Muscle of arm (tissue), 14 donors: ENCODE measurements around the gene RGS1. TPM values are rescaled to one million over a fixed set of nuclear protein-coding genes. Genes with fewer than 3 reads are reported as not detected.
"Not testable (repeated sequence)": the region's sequence is repeated elsewhere in the genome, so short reads cannot be mapped to it uniquely, and the experiment has no call there.

Experiments used
- DNase-seq: peaks from one replicate; pipeline ENCODE4 v3.0.0-alpha.2; 2013
- long read RNA-seq, 11 donors: transcript quantifications; one replicate each; lab custom pipeline, GENCODE V29; 2026
- polyA plus RNA-seq, 12 donors: library from polyadenylated mRNA; unstranded; fragments of 120-200 nt; gene quantifications; one replicate each; pipeline ENCODE4 v1.2.1, GENCODE V29; 2013; ENCODE audit not compliant: insufficient read length in 12 of 12

RGS1 gene
- polyA plus RNA-seq, result 10 to 100 TPM in 1 of 12 donors, 1 to 10 TPM in 10, not detected in 1; 1.2 to 17.4 (median 3.8) TPM
- long read RNA-seq, donor 1, transcript RGS1-201 (5 exons, 1,405 nt), result major isoform, 6 of 6 reads
- long read RNA-seq, donor 1, partial matches to known transcripts, result 0 of 6 reads
- long read RNA-seq, donor 1, other reads (novel, unspliced or antisense), result 0 of 6 reads
- long read RNA-seq, donor 2, result 0 reads
- long read RNA-seq, donor 3, result 0 reads
- long read RNA-seq, donor 4, result 0 reads
- long read RNA-seq, donor 5, partial matches to known transcripts, result 0 of 1 reads
- long read RNA-seq, donor 5, other reads (novel, unspliced or antisense), result 0 of 1 reads
- long read RNA-seq, donor 6, result 0 reads
- long read RNA-seq, donor 7, result 0 reads
- long read RNA-seq, donor 8, partial matches to known transcripts, result 0 of 1 reads
- long read RNA-seq, donor 8, other reads (novel, unspliced or antisense), result 0 of 1 reads
- long read RNA-seq, donor 9, partial matches to known transcripts, result 0 of 1 reads
- long read RNA-seq, donor 9, other reads (novel, unspliced or antisense), result 0 of 1 reads
- long read RNA-seq, donor 10, partial matches to known transcripts, result 0 of 1 reads
- long read RNA-seq, donor 10, other reads (novel, unspliced or antisense), result 0 of 1 reads
- long read RNA-seq, donor 11, result 0 reads

- no peak for DNase-seq
Observed at GRCh38 chr1:192575499-192576189, at the start of gene RGS1. Gene RGS1 (plus strand): TSS chr1:192575773. CDS start chr1:192575793, 20 bp downstream.

DNA sequence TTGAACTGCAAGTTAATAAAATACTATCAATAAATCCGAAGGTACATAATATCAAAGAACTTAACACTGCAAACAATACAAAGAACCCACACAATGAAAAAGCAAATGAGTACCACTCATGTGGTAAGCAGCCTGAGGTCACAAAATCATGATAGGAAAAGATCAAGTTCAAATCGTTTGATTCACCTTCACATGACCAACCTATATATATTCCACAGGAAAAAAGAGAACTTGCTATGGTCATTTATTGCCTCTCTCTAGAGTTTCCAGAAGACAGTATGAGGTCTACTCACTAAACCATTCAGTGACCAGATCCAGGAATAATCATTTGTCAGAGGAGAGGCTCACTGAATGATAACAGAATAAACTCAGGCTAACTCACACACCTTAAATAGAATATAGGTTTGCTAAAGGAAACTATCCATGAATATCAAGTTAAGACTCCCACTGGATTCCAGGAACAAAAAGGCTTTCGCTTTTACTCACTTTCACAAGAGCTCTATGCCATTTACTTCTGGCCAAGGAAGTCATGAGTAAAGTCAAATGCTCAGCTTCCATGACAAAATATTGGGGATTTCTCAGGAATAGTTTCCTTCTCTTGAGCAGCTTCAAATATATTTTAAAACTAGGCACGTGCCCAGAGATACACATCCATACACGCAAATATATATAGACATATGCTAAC lies 48.3 kb upstream of the RGS1 start:
- no peak for DNase-seq

DNA sequence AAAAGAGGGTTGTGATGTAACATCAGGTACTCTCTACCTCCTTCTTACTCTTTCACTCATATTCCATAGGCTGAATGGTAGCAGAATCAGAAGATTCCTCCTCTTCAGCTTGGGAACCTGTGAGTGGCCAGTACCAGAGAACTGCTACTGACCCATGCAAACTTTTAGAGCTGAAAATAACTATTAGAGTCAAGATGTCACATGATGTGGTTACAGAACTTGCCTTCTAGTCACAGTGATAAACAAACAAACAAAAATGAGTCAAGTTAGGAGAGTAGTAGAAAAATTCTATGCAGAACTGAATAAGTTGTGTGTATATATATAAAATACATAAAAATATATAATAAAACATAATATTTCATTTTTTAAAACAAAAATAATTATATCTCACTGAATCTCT lies 47.6 kb upstream of the RGS1 start:
- DNase-seq, result no peak

- DNase-seq, result no peak
Observed at GRCh38 chr1:192529031-192529755, 46.4 kb upstream of the RGS1 start.

DNA sequence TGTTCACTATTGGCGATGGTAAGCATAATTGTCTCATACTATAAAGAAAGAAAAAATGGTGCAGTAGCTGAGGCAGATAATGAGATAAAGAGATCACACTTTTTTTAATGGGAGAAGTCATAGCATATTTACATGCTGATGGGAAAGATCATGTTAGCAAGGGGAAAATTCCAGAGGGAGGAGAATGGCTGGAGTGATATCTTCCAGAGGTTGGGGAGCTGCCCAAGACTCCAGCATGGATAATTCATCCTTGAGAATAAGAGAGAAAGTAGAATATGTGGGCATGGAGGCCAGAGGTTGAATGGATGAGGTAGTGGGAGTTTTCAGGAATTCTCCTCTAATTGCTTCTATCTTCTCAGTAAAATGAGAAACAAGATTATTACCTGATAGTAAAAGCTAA lies 45.8 kb upstream of the RGS1 start:
- no peak for DNase-seq

- DNase-seq, result no peak
Observed at GRCh38 chr1:192530254-192530653, 45.3 kb upstream of the RGS1 start.

GRCh38 chr1:192531037-192531703 lies 44.4 kb upstream of the RGS1 start:
- DNase-seq, result not testable (repeated sequence)

GRCh38 chr1:192534666-192535065 lies 40.9 kb upstream of the RGS1 start:
- DNase-seq, result no peak

GRCh38 chr1:192535916-192536664 lies 39.5 kb upstream of the RGS1 start:
- DNase-seq, result no peak

DNA sequence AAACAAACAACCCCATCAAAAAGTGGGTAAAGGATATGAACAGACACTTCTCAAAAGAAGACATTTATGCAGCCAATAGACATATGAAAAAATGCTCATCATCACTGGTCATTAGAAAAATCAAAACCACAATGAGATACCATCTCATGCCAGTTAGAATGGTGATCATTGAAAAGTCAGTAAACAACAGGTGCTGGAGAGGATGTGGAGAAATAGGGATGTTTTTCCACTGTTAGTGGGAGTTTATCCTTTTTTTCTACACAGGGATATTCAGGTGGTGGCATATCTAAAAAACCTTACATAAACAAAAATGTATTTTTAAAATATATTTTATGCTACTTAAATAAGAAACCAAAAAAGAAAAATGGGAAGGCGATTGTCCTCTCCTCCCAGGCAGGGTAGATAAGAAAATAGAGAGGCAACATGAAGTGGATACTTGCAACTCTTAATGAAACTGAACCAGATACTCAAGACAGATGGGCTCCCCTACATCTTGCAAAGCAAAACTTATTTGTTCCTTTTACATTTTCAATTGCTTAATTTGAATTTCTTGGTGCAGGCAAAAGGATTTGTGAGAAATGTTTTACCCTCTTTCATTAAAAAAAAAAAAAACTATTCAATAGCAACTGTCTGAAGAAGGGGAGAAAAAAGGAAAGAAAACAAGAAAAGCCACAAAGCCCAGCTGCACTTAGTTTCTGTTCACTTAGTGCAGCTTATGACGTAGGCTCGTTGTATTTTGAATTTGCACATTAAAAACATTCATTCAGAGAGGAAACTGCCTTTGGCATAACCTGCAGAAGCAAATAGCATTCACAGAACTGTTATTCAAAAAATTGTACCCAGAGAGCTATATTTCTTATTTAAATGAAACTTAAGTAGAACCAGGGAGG lies 36.9 kb upstream of the RGS1 start:
- DNase-seq, result peak; percentile 70

DNA sequence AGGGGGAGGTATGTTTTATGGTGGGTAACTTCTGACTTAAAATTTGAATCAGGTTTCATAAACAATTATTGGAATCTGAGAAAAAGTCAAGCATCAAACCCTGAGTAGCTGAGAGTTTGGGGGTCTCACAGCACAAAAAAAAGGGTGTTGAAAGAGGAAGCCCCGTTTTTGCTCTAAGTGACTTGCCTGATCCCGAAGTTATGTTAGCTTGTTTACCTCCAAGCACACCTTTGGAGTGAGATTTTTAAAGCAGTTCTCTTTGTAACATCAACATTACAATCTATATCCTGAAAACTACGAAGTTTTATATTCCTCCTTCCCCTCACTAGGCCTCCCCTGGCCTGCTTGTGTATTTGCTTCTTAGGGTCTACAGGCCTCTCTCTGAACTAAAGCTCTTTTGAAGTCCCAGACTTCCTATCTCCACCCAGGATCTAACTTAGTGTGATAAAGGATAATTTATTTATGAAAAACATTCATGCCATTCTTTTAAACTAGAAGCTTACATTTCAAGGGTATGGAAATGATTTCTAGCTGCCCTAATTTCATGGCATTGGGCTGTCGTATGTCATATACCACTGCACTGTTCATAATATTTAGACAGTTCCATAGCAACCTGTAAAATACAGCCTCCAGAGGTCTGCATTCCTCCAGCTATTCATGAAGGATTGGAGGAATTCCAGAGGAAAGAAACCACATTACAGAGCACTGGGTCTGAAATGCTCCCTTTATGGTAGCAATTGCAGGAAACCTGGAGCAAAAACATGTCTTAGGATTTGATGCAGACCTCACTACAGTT lies 36.1 kb upstream of the RGS1 start:
- DNase-seq, result peak; percentile 89

DNA sequence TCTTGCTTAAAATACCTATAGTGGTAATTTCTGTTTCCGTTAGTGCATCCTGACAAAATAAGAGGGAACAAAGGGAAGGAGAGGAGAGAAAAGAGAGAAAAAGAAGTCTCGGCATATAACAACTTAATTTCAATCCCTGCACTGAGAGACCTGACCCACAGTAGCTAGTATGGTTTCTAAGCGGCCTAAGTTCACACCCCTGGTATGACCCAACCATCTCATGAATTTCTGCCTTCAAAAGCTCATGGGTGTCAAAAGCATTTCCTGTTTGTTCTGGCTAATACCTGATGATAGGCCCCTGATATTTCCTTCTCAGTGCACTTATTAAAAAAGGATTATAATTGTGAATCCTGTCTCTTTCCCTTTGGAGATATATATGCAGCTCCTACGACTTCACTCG lies 32.1 kb upstream of the RGS1 start:
- DNase-seq, result no peak

- no peak for DNase-seq
Observed at GRCh38 chr1:192545896-192546521, 29.6 kb upstream of the RGS1 start.

GRCh38 chr1:192546596-192547190 lies 28.9 kb upstream of the RGS1 start:
- peak; percentile 38 for DNase-seq

DNA sequence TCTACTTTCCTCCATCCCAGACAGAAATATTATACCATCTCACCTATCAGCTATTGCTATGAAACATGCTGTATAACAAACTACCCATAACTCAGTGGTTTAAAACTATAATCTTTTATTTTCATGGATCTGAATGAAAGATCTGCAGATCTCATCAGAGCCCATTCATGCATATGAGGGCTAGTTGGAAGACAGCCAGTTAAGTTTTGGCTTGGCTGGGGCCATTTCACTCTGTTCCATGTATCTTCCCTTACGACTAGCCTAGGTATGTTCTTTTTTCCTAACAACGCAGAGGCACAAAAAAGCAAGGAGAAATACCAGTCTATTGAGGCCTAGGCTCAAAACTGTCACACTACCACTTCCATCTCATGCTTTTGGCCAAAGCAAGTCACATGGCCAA lies 28.1 kb upstream of the RGS1 start:
- peak; percentile 50 for DNase-seq

DNA sequence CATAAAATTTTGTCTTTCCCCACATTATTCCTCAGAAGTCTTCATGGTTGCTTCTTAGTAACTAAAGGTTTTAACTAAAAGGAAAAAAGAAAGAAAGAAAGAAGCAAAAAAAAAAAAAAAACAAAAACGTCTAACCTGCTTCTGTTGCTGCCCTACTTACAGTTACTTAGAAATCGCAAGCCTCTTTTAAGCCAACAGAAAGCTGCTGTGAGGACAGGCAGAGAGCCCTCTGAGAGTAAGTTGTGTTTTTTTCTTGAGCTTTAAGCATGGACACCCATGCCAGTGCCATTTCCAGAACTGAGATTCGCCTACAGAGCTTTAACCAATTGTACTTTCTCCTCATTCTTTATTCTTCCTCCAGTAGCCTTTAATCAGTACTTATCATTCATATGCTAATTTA lies 25.6 kb upstream of the RGS1 start:
- DNase-seq, result no peak

DNA sequence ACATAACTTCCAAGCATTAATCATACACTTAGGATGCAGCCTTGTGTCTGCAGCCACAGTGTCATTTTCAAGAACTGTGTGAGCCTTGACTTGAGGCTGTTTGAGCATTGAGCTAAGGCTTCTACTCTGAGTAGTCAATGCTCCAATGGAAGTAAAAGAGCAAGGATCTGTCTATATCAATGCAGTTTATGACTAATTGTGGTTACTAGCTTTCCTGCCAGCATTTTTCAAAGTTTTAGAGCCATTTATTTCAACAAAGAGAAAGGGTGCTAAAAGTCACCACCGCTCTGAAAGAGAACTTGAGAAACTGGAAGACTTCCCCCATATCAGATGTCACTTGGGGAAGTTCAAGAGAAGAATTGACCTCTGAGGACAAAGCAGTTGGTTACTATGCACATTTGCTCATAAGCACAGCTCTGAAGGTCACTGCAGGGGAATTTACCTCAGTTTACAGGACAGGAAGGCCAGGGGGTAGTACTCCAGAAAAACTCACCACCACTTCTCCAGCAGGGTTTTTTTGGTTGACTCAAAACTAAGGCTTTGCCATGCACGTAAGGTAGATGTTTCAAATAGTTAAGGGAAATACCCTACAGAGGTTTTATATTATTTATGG lies 24.5 kb upstream of the RGS1 start:
- no peak for DNase-seq
